ENCODE measurements around the gene TRIM50. TPM values are rescaled to one million over a fixed set of nuclear protein-coding genes. Genes with fewer than 3 reads are reported as not detected.

Gene TRIM50
- total and polyA plus RNA-seq, 2 experiments from 2014 or later = 0.10 TPM; not detected in 1

GRCh38 chr7:73359746-73360375 is 32.0 kb upstream of the TRIM50 start (continued):
- TF ChIP-seq ZNF462 (CRISPR knock-in tag; IDR thresholded peaks at IDR 0.05) = no peak
- TF ChIP-seq STAT1 (IDR thresholded peaks at IDR 0.05; ENCODE audit: unreplicated experiment) = no peak
- no peak for TF ChIP-seq EZH2 (IDR thresholded peaks at IDR 0.05; ENCODE audit: low read depth, unreplicated experiment)
- TF ChIP-seq POLR2AphosphoS5 (IDR thresholded peaks at IDR 0.05; ENCODE audit: low read depth) = no peak
- TF ChIP-seq JUNB (IDR thresholded peaks at IDR 0.05; ENCODE audit: unreplicated experiment) = no peak
- no peak for TF ChIP-seq REST (IDR thresholded peaks at IDR 0.05; ENCODE audit: unreplicated experiment)
- TF ChIP-seq CTCF (conservative IDR thresholded peaks at IDR 0.05; ENCODE audit: low read depth in 2 of 2) = no peak
- no peak for TF ChIP-seq EZH2phosphoT487 (IDR thresholded peaks at IDR 0.05; ENCODE audit: unreplicated experiment)
- no peak for TF ChIP-seq ZNF114 (CRISPR knock-in tag; IDR thresholded peaks at IDR 0.05)

All from GM23338 (cell line).